ENCODE data around the gene ZFYVE28. TPM values are rescaled to one million over a fixed set of nuclear protein-coding genes. Genes with fewer than 3 reads are reported as not detected.

Gene ZFYVE28
- total and polyA plus RNA-seq, 5 donors from 2014 or later = 8.5 to 86.4 (median 17.6) TPM

DNA sequence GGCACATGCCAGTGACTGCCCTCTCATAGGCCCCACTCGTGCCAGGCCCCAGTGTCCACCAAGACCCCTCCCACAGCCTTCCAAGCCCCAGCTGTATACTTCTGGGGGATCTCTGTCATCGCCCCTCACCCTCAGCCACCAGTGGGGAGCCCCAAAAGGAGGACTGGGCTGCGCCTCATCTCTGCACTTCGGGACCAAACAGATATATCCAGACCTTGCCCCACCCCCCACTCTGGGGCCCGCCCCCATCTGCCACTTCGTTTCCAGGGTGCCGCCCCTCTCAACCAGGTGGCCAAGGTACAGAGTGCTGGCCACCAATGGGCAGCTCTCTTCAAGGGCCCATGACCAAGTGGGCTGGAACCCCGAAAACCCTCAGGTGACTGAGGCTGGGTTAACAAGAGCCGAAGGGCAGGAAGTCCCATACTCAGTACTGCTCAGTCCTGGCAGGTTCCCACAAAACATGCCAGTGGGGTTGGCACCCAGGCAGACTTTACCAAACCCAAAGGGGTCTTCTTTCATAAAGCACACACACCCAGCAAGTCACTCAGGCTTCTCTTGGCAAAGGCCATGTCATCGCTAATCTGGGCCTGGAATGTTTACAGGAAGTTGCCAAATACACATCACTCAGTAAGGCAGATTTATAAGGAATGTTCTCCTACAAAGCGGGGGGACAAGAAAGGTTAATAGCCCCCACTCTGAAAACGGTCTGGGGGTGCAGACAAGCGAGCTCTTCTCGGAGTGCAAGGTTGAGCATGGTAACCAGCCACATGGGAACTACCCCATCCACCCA is 4.4 kb downstream of the ZFYVE28 start:
- H3K4me1 ChIP-seq (ENCODE audit: control insufficient read depth, insufficient read depth, low read length, poor library complexity, severe bottlenecking) = peaks cover 80% of the 10 kb centered on the region
- H3K27ac ChIP-seq (ENCODE audit: insufficient read depth, low read length, poor library complexity, severe bottlenecking) = peak overlapping the region; percentile 93
- Mint-ChIP-seq H3K36me3 (no peaks in the 10 kb centered on the region), H3K4me3 (peak overlapping the region; percentile 83 to 88 (median 87)), H3K4me1 (peaks cover 9 to 76% (median 54%) of the 10 kb centered on the region in 4 donors), H3K9me3 (no peaks in the 10 kb centered on the region), H3K27ac (peak overlapping the region; percentile 98 to 99 (median 98)), H3K27me3 (peaks cover 15% of the 10 kb centered on the region)
- H3K27me3 ChIP-seq (ENCODE audit: control insufficient read depth, insufficient read depth, low read length) = no peaks in the 10 kb centered on the region
- DNase-seq = peak; percentile 31 to 58 (median 35)
- no peaks in the 10 kb centered on the region for H3K9me3 ChIP-seq (ENCODE audit: control insufficient read depth in 2 of 2, low read length in 2 of 2)
- ATAC-seq (ENCODE audit: low read depth in 2 of 2) = no peak
- H3K36me3 ChIP-seq (ENCODE audit: control insufficient read depth, insufficient read depth, low read length) = no peaks in the 10 kb centered on the region
- H3K4me3 ChIP-seq (ENCODE audit: low read depth, low read length) = peak overlapping the region; percentile 79

DNA sequence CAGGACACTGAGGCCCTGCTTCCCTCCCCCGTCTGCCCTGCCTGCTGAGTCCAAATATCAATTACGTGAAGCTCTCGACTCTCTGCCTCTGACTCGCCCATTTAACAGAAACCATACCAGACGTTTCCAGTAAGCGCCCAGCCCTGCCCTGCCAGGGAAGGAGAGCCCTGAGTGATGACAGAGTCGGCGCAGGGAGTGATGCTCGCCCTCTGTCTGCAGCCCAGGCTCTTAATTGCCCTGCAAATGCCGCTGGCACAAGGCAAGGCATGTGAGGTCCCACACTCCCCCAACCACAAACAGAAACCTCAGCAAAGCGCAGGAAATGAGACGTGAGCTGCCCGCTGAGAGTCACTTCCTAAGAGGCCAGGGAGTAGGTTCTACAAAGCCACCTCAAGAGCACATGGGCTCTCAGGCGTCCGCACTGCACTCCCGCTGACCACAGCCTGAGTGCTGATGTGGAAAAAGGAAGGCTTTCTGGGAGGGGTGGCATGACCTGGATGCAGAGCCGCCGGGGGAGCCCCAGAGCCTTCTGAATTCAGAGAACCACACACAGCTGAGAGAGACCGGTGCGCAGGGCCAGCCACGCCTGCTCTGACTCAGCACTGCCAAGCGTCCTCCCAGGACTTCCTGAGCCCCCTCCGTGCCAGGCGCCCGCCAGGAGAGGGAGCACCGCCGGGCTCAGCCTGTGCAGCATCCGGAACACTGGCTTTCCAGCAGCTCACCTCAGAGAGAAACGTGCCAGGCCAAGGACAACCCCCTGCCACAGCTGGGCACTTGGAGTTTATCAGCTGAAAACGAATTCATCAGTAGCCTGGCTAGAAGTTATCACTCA is 5.3 kb downstream of the ZFYVE28 start:
- DNase-seq = peak; percentile 87 to 98 (median 93)
- no peaks in the 10 kb centered on the region for H3K9me3 ChIP-seq (ENCODE audit: control insufficient read depth in 2 of 2, low read length in 2 of 2)
- Mint-ChIP-seq H3K4me1 (peaks cover 9 to 85% (median 54%) of the 10 kb centered on the region in 4 donors), H3K9me3 (no peaks in the 10 kb centered on the region), H3K4me3 (peak overlapping the region; percentile 83 to 88 (median 87)), H3K27me3 (peaks cover 12% of the 10 kb centered on the region), H3K36me3 (no peaks in the 10 kb centered on the region), H3K27ac (peak overlapping the region; percentile 98 to 99 (median 98))
- H3K36me3 ChIP-seq (ENCODE audit: control insufficient read depth, insufficient read depth, low read length) = no peaks in the 10 kb centered on the region
- no peaks in the 10 kb centered on the region for H3K27me3 ChIP-seq (ENCODE audit: control insufficient read depth, insufficient read depth, low read length)
- H3K4me1 ChIP-seq (ENCODE audit: control insufficient read depth, insufficient read depth, low read length, poor library complexity, severe bottlenecking) = peaks cover 87% of the 10 kb centered on the region
- peak overlapping the region; percentile 79 for H3K4me3 ChIP-seq (ENCODE audit: low read depth, low read length)
- H3K27ac ChIP-seq (ENCODE audit: insufficient read depth, low read length, poor library complexity, severe bottlenecking) = peak overlapping the region; percentile 93
- ATAC-seq (ENCODE audit: low read depth in 2 of 2) = peak; percentile 81 to 84

DNA sequence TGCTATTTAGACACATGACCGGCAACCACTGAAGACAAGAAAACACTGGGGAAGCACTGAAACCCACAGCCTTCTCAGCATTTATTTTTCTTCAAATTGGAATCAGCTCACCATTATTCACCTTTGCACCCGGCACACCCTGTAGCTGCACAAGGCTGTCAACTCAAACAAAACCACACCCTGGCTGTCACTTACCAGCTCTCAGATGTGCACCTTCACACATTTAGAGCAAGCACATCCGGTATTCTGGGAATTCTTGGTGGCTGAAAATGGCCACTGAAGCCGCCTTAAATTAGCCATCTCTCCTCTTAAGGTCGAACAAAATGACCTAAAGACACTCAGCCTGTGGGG is 5.9 kb downstream of the ZFYVE28 start:
- Mint-ChIP-seq H3K36me3 (no peaks in the 10 kb centered on the region), H3K9me3 (no peaks in the 10 kb centered on the region), H3K27me3 (peaks cover 12% of the 10 kb centered on the region), H3K4me3 (peak overlapping the region; percentile 83 to 88 (median 87)), H3K27ac (peak overlapping the region; percentile 98 to 99 (median 98)), H3K4me1 (peaks cover 9 to 86% (median 59%) of the 10 kb centered on the region in 4 donors)
- DNase-seq (peak; percentile 37 to 95 (median 80)), ATAC-seq (ENCODE audit: low read depth in 2 of 2) (peak; percentile 66 to 68)
- H3K27me3 ChIP-seq (ENCODE audit: control insufficient read depth, insufficient read depth, low read length) = no peaks in the 10 kb centered on the region
- H3K36me3 ChIP-seq (ENCODE audit: control insufficient read depth, insufficient read depth, low read length) = no peaks in the 10 kb centered on the region
- no peaks in the 10 kb centered on the region for H3K9me3 ChIP-seq (ENCODE audit: control insufficient read depth in 2 of 2, low read length in 2 of 2)
- H3K4me3 ChIP-seq (ENCODE audit: low read depth, low read length) = peak overlapping the region; percentile 79
- H3K4me1 ChIP-seq (ENCODE audit: control insufficient read depth, insufficient read depth, low read length, poor library complexity, severe bottlenecking) = peaks cover 83% of the 10 kb centered on the region
- H3K27ac ChIP-seq (ENCODE audit: insufficient read depth, low read length, poor library complexity, severe bottlenecking) = peak overlapping the region; percentile 93

DNA sequence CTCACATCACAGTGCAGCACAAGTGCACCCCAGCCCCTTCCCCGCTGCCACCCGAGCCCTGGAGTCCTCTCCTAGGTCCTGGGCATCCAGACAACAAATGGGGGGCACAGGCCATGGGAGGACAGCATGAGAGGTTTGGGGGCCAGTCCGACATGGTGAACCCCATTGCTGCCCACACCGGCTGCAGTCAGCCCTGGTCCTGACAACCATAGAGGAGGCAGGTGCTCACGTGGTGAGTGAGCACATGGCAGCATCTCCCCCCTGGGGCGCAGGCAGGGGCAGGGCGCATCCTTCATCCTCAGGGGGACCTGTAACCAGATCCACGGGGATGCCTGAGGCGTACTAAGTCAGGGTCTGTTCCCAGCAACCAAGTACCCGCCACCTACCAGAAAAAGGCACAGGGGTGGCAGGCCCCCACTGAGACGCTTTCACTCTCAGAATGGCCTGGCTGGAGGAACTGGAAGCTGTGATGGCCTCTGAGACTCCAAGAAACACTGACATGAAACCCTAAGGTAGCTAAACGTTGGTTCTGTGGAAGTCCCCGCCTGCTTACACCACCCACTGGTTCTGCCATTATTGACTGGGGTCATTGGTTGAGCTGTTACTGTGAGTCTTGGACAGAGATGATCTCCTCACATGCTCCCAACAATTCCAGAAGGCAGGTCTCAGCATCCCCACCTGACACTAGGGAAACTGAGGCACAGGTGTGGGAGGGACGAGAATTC is 6.5 kb downstream of the ZFYVE28 start:
- Histone ChIP-seq H3K9me3 (ENCODE audit: control insufficient read depth in 2 of 2, low read length in 2 of 2) (no peaks in the 10 kb centered on the region), H3K27ac (ENCODE audit: insufficient read depth, low read length, poor library complexity, severe bottlenecking) (peak overlapping the region; percentile 93)
- ATAC-seq (ENCODE audit: low read depth in 2 of 2) = no peak

DNA sequence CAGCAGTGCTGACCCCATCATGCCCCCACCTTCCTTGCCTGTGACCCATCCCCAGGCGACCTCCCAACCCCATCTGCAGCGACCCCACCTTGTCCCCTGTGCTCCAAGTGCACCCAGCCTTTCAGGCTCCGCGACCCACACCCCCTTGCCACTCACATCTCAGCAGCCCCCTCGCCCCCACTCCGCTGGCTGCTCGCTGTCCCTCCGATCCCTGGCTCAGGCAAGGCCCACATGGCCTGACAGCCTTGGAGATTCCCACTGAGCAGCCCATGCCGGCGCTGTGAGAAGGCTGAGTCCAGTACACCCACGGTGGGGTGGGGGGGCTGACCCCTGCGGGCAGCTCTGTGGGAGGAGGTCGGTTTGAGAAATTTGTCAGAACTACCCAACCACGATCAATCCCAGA is 9.1 kb downstream of the ZFYVE28 start:
- H3K27me3 Mint-ChIP-seq = peaks cover 7% of the 10 kb centered on the region
- DNase-seq = no peak
- H3K4me3 ChIP-seq (ENCODE audit: low read depth, low read length) = no peak overlapping the region

More for the DNA sequence above, 6.5 kb downstream of the ZFYVE28 start:
- no peaks in the 10 kb centered on the region for H3K27me3 ChIP-seq (ENCODE audit: control insufficient read depth, insufficient read depth, low read length)
- peak overlapping the region; percentile 79 for H3K4me3 ChIP-seq (ENCODE audit: low read depth, low read length)
- peaks cover 80% of the 10 kb centered on the region for H3K4me1 ChIP-seq (ENCODE audit: control insufficient read depth, insufficient read depth, low read length, poor library complexity, severe bottlenecking)
- no peak for DNase-seq
- H3K36me3 ChIP-seq (ENCODE audit: control insufficient read depth, insufficient read depth, low read length) = no peaks in the 10 kb centered on the region
- peaks cover 9 to 88% (median 62%) of the 10 kb centered on the region in 4 donors for H3K4me1 Mint-ChIP-seq
- peaks cover 12% of the 10 kb centered on the region for H3K27me3 Mint-ChIP-seq
- H3K27ac Mint-ChIP-seq = peak overlapping the region; percentile 98 to 99 (median 98)
- H3K4me3 Mint-ChIP-seq = peak overlapping the region; percentile 83 to 88 (median 87)
- H3K36me3 Mint-ChIP-seq = no peaks in the 10 kb centered on the region
- no peaks in the 10 kb centered on the region for H3K9me3 Mint-ChIP-seq

DNA sequence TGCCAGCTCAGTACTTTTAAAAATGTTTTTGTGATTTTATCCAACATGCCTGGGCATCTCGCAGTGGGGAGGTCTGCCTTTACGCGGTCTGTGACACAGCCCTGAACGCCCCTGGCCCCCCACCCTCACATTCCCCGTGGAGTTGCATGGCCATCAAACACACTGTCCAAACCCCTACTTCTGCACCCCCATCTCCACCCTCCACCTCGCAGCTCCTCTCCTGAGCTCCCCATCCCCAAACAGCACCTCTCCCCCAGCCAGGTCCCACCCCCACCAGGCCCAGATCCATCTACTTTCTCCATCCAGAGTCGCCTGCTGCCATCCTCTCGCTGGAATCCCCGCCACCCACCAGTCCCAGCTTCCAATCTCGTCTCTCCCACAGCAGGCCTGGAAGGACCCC is 9.5 kb downstream of the ZFYVE28 start:
- Histone ChIP-seq H3K9me3 (ENCODE audit: control insufficient read depth in 2 of 2, low read length in 2 of 2) (no peaks in the 10 kb centered on the region), H3K36me3 (ENCODE audit: control insufficient read depth, insufficient read depth, low read length) (peaks cover 2% of the 10 kb centered on the region), H3K27ac (ENCODE audit: insufficient read depth, low read length, poor library complexity, severe bottlenecking) (no peak overlapping the region), H3K4me3 (ENCODE audit: low read depth, low read length) (no peak overlapping the region), H3K4me1 (ENCODE audit: control insufficient read depth, insufficient read depth, low read length, poor library complexity, severe bottlenecking) (peaks cover 56% of the 10 kb centered on the region), H3K27me3 (ENCODE audit: control insufficient read depth, insufficient read depth, low read length) (no peaks in the 10 kb centered on the region)
- Mint-ChIP-seq H3K36me3 (no peaks in the 10 kb centered on the region), H3K27me3 (peaks cover 7% of the 10 kb centered on the region), H3K4me3 (peak overlapping the region in 1 of 4 donors; percentile 61), H3K9me3 (no peaks in the 10 kb centered on the region), H3K27ac (peak overlapping the region in 2 of 3 donors; percentile 69 to 80), H3K4me1 (peaks cover 18 to 70% (median 44%) of the 10 kb centered on the region in 4 donors)
- no peak for ATAC-seq (ENCODE audit: low read depth in 2 of 2)
- no peak for DNase-seq

More for the DNA sequence above, 9.1 kb downstream of the ZFYVE28 start:
- H3K27ac ChIP-seq (ENCODE audit: insufficient read depth, low read length, poor library complexity, severe bottlenecking) = no peak overlapping the region
- no peaks in the 10 kb centered on the region for H3K9me3 Mint-ChIP-seq
- no peaks in the 10 kb centered on the region for H3K36me3 Mint-ChIP-seq
- no peaks in the 10 kb centered on the region for H3K9me3 ChIP-seq (ENCODE audit: control insufficient read depth in 2 of 2, low read length in 2 of 2)
- ATAC-seq (ENCODE audit: low read depth in 2 of 2) = no peak
- H3K27me3 ChIP-seq (ENCODE audit: control insufficient read depth, insufficient read depth, low read length) = no peaks in the 10 kb centered on the region
- peaks cover 2% of the 10 kb centered on the region for H3K36me3 ChIP-seq (ENCODE audit: control insufficient read depth, insufficient read depth, low read length)
- peak overlapping the region in 1 of 3 donors; percentile 80 for H3K27ac Mint-ChIP-seq
- H3K4me3 Mint-ChIP-seq = peak overlapping the region in 1 of 4 donors; percentile 61
- H3K4me1 ChIP-seq (ENCODE audit: control insufficient read depth, insufficient read depth, low read length, poor library complexity, severe bottlenecking) = peaks cover 60% of the 10 kb centered on the region
- peaks cover 15 to 72% (median 47%) of the 10 kb centered on the region in 4 donors for H3K4me1 Mint-ChIP-seq

DNA sequence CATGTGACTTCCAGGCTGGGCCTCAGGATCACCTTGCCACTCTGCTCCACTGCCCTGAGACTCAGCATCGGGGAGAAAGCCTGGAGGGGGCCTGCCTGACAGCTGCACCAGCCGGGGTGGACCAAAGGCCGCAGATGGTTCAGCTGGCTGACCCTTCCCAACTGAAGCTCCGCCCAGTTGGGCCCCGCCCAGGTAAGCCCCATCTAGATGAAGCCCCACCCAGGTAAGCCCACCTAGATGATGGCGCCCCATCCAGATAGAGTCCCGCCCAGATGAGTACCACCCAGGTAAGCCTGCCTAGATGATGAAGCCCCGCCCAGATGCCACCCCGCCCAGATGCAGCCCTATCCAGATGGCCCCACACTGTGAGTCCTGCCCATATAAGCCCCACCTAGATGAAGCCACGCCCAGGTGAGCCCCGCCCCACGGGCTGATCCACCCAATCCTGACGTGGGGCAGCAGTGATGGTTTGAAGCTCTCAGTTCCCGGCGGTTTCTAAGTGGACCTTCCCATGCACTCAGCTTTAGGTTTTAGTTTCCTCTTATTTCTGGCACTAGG is 10.0 kb downstream of the ZFYVE28 start:
- H3K4me3 ChIP-seq (ENCODE audit: low read depth, low read length) = no peak overlapping the region
- H3K36me3 ChIP-seq (ENCODE audit: control insufficient read depth, insufficient read depth, low read length) = peaks cover 2% of the 10 kb centered on the region
- ATAC-seq (ENCODE audit: low read depth in 2 of 2) (no peak), DNase-seq (peak in 1 of 3 donors; percentile 32)
- Mint-ChIP-seq H3K36me3 (no peaks in the 10 kb centered on the region), H3K27me3 (peaks cover 2% of the 10 kb centered on the region), H3K27ac (peak overlapping the region; percentile 48 to 84 (median 80)), H3K9me3 (no peaks in the 10 kb centered on the region), H3K4me1 (peaks cover 18 to 65% (median 39%) of the 10 kb centered on the region in 4 donors), H3K4me3 (no peak overlapping the region)
- no peaks in the 10 kb centered on the region for H3K9me3 ChIP-seq (ENCODE audit: control insufficient read depth in 2 of 2, low read length in 2 of 2)
- no peaks in the 10 kb centered on the region for H3K27me3 ChIP-seq (ENCODE audit: control insufficient read depth, insufficient read depth, low read length)
- no peak overlapping the region for H3K27ac ChIP-seq (ENCODE audit: insufficient read depth, low read length, poor library complexity, severe bottlenecking)
- H3K4me1 ChIP-seq (ENCODE audit: control insufficient read depth, insufficient read depth, low read length, poor library complexity, severe bottlenecking) = peaks cover 51% of the 10 kb centered on the region

Data from CD4-positive, CD25-positive, alpha-beta regulatory T cell (primary cell).